ENCODE results near the gene PSMD1.

Gene PSMD1

DNA sequence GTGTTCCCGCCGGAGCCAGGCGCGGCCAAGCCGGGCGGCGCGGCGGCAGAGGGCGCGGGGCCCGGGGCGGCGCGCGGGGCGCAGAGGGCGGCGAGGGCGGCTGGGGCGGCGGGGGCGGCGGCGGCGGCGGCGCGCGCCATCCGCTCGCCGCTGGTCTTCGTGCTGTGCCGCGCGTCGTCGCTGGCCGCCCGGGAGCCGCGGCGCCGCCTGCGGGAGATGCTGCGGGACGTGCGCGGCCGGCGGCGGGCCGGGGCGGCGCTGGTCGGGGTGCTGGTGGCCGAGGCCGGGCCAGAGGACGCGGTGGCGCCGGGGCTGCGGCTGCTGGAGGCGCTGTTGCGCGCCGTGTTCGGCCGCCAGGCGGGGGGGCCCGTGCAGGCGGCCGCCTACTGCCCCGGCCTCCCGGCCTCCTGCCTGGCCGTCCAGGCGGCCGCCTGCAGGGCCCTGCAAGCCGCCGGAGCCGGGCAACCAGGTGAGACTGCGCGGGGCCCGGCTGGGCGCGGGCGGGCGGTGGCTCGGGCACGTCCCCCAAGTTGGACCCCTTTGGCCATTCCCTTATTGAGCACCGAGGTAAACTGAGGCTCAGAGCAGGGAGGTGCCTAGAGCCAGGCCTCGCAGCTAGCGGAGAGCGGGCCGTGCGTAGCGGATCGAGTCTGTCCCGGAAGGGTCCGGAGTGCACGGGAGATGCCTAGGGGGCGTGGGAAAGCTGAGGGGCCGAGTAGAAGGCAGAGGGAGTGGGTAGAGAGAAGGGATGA lies 18.8 kb upstream of the PSMD1 start:
- TF ChIP-seq CTCF (IDR thresholded peaks at IDR 0.05; ENCODE audit: insufficient read depth, low read length, poor library complexity, severe bottlenecking) (no peak), EZH2phosphoT487 (conservative IDR thresholded peaks at IDR 0.05; ENCODE audit: low read length) (no peak)
- Histone ChIP-seq H3K9ac (ENCODE audit: low read length) (no peak overlapping the region), H3K79me2 (ENCODE audit: insufficient read depth, low read length) (no peaks in the 10 kb centered on the region), H3K27ac (ENCODE audit: low read depth, low read length) (no peak overlapping the region), H3K4me3 (ENCODE audit: insufficient read depth, low read length, poor library complexity, severe bottlenecking) (no peak overlapping the region), H2AFZ (ENCODE audit: low read depth, low read length, severe bottlenecking) (no peak overlapping the region), H3F3A (ENCODE audit: insufficient read depth) (no peaks in the 10 kb centered on the region), H3K27me3 (ENCODE audit: low read length) (no peaks in the 10 kb centered on the region), H4K20me1 (ENCODE audit: low read depth, low read length) (no peaks in the 10 kb centered on the region), H3K36me3 (ENCODE audit: low read length) (no peaks in the 10 kb centered on the region), H3K9me3 (ENCODE audit: insufficient read depth, low read length) (no peaks in the 10 kb centered on the region), H3K9me2 (replicated peaks; ENCODE audit: insufficient read depth, low read length) (no peaks in the 10 kb centered on the region), H3K4me2 (ENCODE audit: low read depth, low read length, poor library complexity, severe bottlenecking) (no peak overlapping the region)

DNA sequence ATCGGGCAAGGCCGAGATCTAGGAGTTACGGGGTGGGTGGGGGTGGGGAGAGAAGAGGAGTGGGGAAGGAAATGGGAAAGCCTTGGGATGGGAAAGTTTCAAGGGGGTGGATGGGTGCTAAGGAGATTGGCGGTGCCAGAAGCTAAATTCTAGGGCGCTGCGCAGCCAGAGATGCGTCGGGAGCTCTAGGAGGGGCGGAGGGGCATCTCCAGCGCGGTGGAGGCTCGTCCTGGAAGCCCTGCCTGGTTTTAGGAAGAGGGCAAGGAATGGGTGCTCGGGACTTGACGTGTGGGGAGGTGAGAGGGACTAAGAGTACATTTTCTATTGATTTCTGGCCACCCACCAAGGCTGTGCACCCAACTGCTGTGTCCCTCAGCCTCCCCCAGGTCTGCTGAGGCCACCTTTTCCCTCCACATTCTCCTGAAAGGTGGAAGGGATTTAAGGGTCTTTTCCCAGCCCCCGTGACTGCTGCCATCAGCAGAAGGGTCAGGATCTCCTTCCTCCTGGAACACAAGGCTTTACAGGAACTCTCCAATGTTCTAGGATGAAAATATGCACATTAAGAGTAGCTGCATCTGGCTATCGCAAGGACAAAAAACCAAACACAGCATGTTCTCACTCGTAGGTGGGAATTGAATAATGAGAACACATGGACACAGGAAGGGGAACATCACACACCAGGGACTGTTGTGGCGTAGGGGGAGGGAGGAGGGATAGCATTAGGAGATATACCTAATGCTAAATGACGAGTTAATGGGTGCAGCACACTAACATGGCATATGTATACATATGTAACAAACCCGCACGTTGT lies 18.0 kb upstream of the PSMD1 start:
- H3K4me3 ChIP-seq (ENCODE audit: insufficient read depth, low read length, poor library complexity, severe bottlenecking): no peak overlapping the region
- H3K4me2 ChIP-seq (ENCODE audit: low read depth, low read length, poor library complexity, severe bottlenecking): no peak overlapping the region
- no peaks in the 10 kb centered on the region for H3K9me2 ChIP-seq (replicated peaks; ENCODE audit: insufficient read depth, low read length)
- no peak overlapping the region for H3K27ac ChIP-seq (ENCODE audit: low read depth, low read length)
- TF ChIP-seq EZH2phosphoT487 (conservative IDR thresholded peaks at IDR 0.05; ENCODE audit: low read length): no peak
- no peak for TF ChIP-seq CTCF (IDR thresholded peaks at IDR 0.05; ENCODE audit: insufficient read depth, low read length, poor library complexity, severe bottlenecking)
- no peaks in the 10 kb centered on the region for H3K9me3 ChIP-seq (ENCODE audit: insufficient read depth, low read length)
- H3K36me3 ChIP-seq (ENCODE audit: low read length): no peaks in the 10 kb centered on the region
- H4K20me1 ChIP-seq (ENCODE audit: low read depth, low read length): no peaks in the 10 kb centered on the region
- no peaks in the 10 kb centered on the region for H3K27me3 ChIP-seq (ENCODE audit: low read length)
- H2AFZ ChIP-seq (ENCODE audit: low read depth, low read length, severe bottlenecking): no peak overlapping the region
- H3K9ac ChIP-seq (ENCODE audit: low read length): no peak overlapping the region
- H3K79me2 ChIP-seq (ENCODE audit: insufficient read depth, low read length): no peaks in the 10 kb centered on the region
- H3F3A ChIP-seq (ENCODE audit: insufficient read depth): no peaks in the 10 kb centered on the region

DNA sequence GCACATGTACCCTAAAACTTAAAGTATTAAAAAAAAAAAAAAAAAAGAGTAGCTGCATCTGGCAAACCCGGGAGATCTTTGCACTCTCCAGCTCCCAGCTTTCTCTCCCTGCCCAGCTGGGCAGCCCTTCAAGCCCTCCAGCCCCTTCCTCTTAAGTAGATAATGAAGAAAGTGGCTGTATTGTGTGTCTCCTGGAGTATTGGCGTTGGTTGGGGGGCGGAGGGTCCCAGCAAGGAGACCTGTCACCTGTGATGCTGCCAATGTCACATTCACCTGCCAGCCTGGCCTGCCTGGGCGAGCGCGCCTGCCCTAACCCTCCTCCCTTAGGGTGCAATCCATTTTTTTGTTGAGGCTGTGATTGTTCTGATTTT lies 17.4 kb upstream of the PSMD1 start:
- no peak overlapping the region for H3K4me3 ChIP-seq (ENCODE audit: insufficient read depth, low read length, poor library complexity, severe bottlenecking)
- H3K36me3 ChIP-seq (ENCODE audit: low read length): no peaks in the 10 kb centered on the region
- no peak overlapping the region for H2AFZ ChIP-seq (ENCODE audit: low read depth, low read length, severe bottlenecking)
- H3K4me2 ChIP-seq (ENCODE audit: low read depth, low read length, poor library complexity, severe bottlenecking): no peak overlapping the region
- H3K27me3 ChIP-seq (ENCODE audit: low read length): no peaks in the 10 kb centered on the region
- H3F3A ChIP-seq (ENCODE audit: insufficient read depth): no peaks in the 10 kb centered on the region
- no peaks in the 10 kb centered on the region for H3K9me3 ChIP-seq (ENCODE audit: insufficient read depth, low read length)
- H3K9ac ChIP-seq (ENCODE audit: low read length): no peak overlapping the region
- TF ChIP-seq EZH2phosphoT487 (conservative IDR thresholded peaks at IDR 0.05; ENCODE audit: low read length) (no peak), CTCF (IDR thresholded peaks at IDR 0.05; ENCODE audit: insufficient read depth, low read length, poor library complexity, severe bottlenecking) (no peak)
- H3K79me2 ChIP-seq (ENCODE audit: insufficient read depth, low read length): no peaks in the 10 kb centered on the region
- H3K9me2 ChIP-seq (replicated peaks; ENCODE audit: insufficient read depth, low read length): no peaks in the 10 kb centered on the region
- no peaks in the 10 kb centered on the region for H4K20me1 ChIP-seq (ENCODE audit: low read depth, low read length)
- H3K27ac ChIP-seq (ENCODE audit: low read depth, low read length): no peak overlapping the region
